ENCODE data around the gene RRAGA.
"Not testable (repeated sequence)": the region's sequence is repeated elsewhere in the genome, so short reads cannot be mapped to it uniquely, and the experiment has no call there.

RRAGA gene

DNA sequence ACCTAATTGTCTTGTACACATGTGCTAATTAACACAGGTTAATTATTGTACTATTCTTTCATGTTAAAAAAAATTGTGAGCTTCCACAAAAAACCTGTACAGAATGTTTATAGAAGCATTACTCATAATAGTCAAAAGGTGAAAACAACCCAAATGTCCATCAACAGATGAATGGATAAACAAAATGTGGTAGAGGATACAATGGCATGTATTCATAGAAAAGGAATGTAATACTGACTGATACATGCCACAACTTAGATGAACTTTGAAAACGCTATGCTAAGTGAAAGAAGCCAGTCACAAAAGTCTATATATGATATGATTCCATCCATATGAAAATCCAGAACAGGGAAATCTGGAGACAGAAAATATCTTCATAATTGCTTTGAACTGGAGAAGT, 25.6 kb downstream of the RRAGA start:
- in situ Hi-C loops (cut with HindIII; ENCODE audit: low sequenced_read_pairs) = no loop called here
- no peak overlapping the region for H3K4me3 ChIP-seq (ENCODE audit: low read depth, low read length)
- no peak for DNase-seq (ENCODE audit: low read depth, low spot score)
- TF ChIP-seq, protein P1, sequence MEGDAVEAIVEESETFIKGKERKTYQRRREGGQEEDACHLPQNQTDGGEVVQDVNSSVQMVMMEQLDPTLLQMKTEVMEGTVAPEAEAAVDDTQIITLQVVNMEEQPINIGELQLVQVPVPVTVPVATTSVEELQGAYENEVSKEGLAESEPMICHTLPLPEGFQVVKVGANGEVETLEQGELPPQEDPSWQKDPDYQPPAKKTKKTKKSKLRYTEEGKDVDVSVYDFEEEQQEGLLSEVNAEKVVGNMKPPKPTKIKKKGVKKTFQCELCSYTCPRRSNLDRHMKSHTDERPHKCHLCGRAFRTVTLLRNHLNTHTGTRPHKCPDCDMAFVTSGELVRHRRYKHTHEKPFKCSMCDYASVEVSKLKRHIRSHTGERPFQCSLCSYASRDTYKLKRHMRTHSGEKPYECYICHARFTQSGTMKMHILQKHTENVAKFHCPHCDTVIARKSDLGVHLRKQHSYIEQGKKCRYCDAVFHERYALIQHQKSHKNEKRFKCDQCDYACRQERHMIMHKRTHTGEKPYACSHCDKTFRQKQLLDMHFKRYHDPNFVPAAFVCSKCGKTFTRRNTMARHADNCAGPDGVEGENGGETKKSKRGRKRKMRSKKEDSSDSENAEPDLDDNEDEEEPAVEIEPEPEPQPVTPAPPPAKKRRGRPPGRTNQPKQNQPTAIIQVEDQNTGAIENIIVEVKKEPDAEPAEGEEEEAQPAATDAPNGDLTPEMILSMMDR (IDR thresholded peaks at IDR 0.05; ENCODE audit: low read depth, low read length) = no peak

GRCh38 chr9:19085295-19085694, 36.1 kb downstream of the RRAGA start:
- in situ Hi-C loops (cut with HindIII; ENCODE audit: low sequenced_read_pairs) = no loop called here
- H3K4me3 ChIP-seq (ENCODE audit: low read depth, low read length) = no peak overlapping the region
- DNase-seq (ENCODE audit: low read depth, low spot score) = no peak
- TF ChIP-seq, protein P1 (IDR thresholded peaks at IDR 0.05; ENCODE audit: low read depth, low read length) = peak; percentile 30

DNA sequence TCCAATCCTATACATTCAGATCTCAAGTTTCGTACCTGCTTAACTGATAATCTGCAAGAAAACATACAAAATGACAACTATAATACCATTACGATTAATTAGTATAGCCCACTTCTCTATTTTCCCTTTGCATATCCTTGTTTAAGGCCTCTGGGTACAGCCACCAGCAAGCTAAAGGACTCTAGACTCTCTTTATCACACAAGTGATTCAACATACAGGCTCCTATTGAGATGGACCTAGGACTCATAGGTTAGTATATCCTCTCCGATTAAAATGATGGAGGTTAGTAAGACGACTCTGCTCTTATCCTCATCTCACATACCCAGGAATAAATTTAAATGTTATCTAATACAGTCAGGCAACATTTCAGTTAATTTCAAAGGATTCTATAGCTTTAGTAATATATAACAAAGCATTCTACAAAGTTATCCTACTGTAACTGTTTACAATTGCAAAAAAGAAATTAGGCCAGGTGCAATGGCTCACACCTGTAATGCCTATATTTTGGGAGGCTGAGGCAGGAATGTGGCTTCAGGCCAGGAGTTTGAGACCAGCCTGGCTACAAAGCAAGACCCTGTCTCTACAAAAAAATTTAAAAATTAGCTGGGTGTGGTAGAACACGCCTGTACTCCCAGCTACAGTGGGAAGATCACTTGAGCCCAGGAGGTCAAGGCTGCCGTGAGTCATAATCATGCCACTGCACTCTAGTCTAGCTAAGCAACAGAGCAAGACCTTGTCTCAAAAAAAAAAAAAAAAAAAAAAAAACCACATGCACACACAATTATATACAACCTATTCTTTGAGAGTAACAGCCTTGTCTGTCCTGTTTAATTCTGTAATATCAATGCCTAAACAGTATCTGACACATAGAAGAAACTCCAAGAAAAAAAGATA, 38.1 kb downstream of the RRAGA start:
- in situ Hi-C loops (cut with HindIII; ENCODE audit: low sequenced_read_pairs) = no loop called here
- DNase-seq (ENCODE audit: low read depth, low spot score) = peak; percentile 32
- no peak overlapping the region for H3K4me3 ChIP-seq (ENCODE audit: low read depth, low read length)
- TF ChIP-seq, protein P1 (IDR thresholded peaks at IDR 0.05; ENCODE audit: low read depth, low read length) = no peak

- H3K4me3 ChIP-seq (ENCODE audit: low read depth, low read length); in situ Hi-C loops (cut with HindIII; ENCODE audit: low sequenced_read_pairs); DNase-seq (ENCODE audit: low read depth, low spot score): not testable (repeated sequence)
These were observed 48.2 kb downstream of the RRAGA start for GRCh38 chr9:19097431-19097830.
